ENCODE results near the gene AMIGO3.
"Not testable (repeated sequence)": the region's sequence is repeated elsewhere in the genome, so short reads cannot be mapped to it uniquely, and the experiment has no call there.

- TF ChIP-seq PBX3 (IDR thresholded peaks at IDR 0.05; ENCODE audit: insufficient replicate concordance, low read depth, low read length); ESRRA (IDR thresholded peaks at IDR 0.05; ENCODE audit: low read length); YY1 (IDR thresholded peaks at IDR 0.05; ENCODE audit: low read depth, low read length); EZH2 (IDR thresholded peaks at IDR 0.05; ENCODE audit: borderline replicate concordance, control insufficient read depth, low read depth, low read length); FOXK2 (IDR thresholded peaks at IDR 0.05); ZBTB33 (IDR thresholded peaks at IDR 0.05); POLR2AphosphoS5 (IDR thresholded peaks at IDR 0.05; ENCODE audit: low read length); HDAC2 (IDR thresholded peaks at IDR 0.05); SUZ12 (IDR thresholded peaks at IDR 0.05; ENCODE audit: unreplicated experiment): not testable (repeated sequence)
These were observed 24.0 kb downstream of the AMIGO3 start for GRCh38 chr3:49695350-49696015.

All from GM12878 (cell line).